ENCODE data around the gene TAS1R2. TPM values are rescaled to one million over a fixed set of nuclear protein-coding genes. Genes with fewer than 3 reads are reported as not detected.

TAS1R2 gene
- total RNA-seq, 5 donors from 2014 or later (not counting 1 experiment from before 2014, with no cell fraction given): not detected

GRCh38 chr1:18816808-18817207 is 42.7 kb downstream of the TAS1R2 start:
- DNase-seq: peak in 8 of 35 experiments; percentile 3 to 30 (median 10)
- Mint-ChIP-seq H3K27ac (no peak overlapping the region), H3K4me1 (peaks cover 0 to 8% (median 0%) of the 10 kb centered on the region in 3 donors)

GRCh38 chr1:18814874-18815531 is 44.5 kb downstream of the TAS1R2 start:
- H3K4me1 ChIP-seq (ENCODE audit: control insufficient read depth in 1 of 2, extremely low read depth in 1 of 2, insufficient read depth in 2 of 2, low read length in 2 of 2): peaks cover 0 to 3% of the 10 kb centered on the region in 2 experiments
- no peak overlapping the region for H3K4me3 ChIP-seq (ENCODE audit: control insufficient read depth in 1 of 2, extremely low read depth in 1 of 2, low read length in 1 of 2)
- ChIA-PET POLR2A (interaction anchor here in 1 of 2 donors (0.6 kb wide), 1 partner anchor 394 kb away, joined by 3 read pairs; no protein-coding TSS in a partner anchor), CTCF (no interaction called here)
- no peaks in the 10 kb centered on the region for H3K9me3 ChIP-seq
- H3K27me3 ChIP-seq (replicated peaks in 1 of 2; ENCODE audit: control insufficient read depth in 2 of 2, extremely low read depth in 1 of 2, insufficient read depth in 2 of 2, low read length in 1 of 2): peaks cover 2 to 49% of the 10 kb centered on the region in 2 experiments
- Mint-ChIP-seq H3K9me3 (no peaks in the 10 kb centered on the region), H3K4me3 (no peak overlapping the region), H3K27me3 (peaks cover 48 to 50% of the 10 kb centered on the region in 2 donors), H3K4me1 (no peaks in the 10 kb centered on the region), H3K27ac (no peak overlapping the region), H3K36me3 (no peaks in the 10 kb centered on the region)
- H3K27ac ChIP-seq (ENCODE audit: low read length): no peak overlapping the region
- ATAC-seq (replicated peaks in 1 of 4): no peak
- H3K36me3 ChIP-seq (ENCODE audit: control insufficient read depth in 2 of 2, extremely low read depth in 1 of 2, insufficient read depth in 1 of 2, low read length in 1 of 2): no peaks in the 10 kb centered on the region
- DNase-seq: no peak
- WGBS (ENCODE audit: insufficient coverage): 65% methylated on average over 3 of the region's 10 CpGs

More at GRCh38 chr1:18816808-18817207, 42.7 kb downstream of the TAS1R2 start:
- Histone ChIP-seq H3K27ac (ENCODE audit: low read length) (no peak overlapping the region), H3K36me3 (ENCODE audit: control insufficient read depth in 2 of 2, extremely low read depth in 1 of 2, insufficient read depth in 1 of 2, low read length in 1 of 2) (no peaks in the 10 kb centered on the region), H3K27me3 (replicated peaks in 1 of 2; ENCODE audit: control insufficient read depth in 2 of 2, extremely low read depth in 1 of 2, insufficient read depth in 2 of 2, low read length in 1 of 2) (peaks cover 0 to 62% of the 10 kb centered on the region in 2 experiments), H3K4me3 (ENCODE audit: control insufficient read depth in 1 of 2, extremely low read depth in 1 of 2, low read length in 1 of 2) (no peak overlapping the region), H3K4me1 (ENCODE audit: control insufficient read depth in 1 of 2, extremely low read depth in 1 of 2, insufficient read depth in 2 of 2, low read length in 2 of 2) (peaks cover 0 to 9% of the 10 kb centered on the region in 2 experiments), H3K9me3 (no peaks in the 10 kb centered on the region)
- no peaks in the 10 kb centered on the region for H3K36me3 Mint-ChIP-seq
- H3K4me3 Mint-ChIP-seq: no peak overlapping the region
- ATAC-seq (replicated peaks in 1 of 4): no peak
- H3K9me3 Mint-ChIP-seq: no peaks in the 10 kb centered on the region
- WGBS (ENCODE audit: insufficient coverage): 53% methylated on average over 2 of the region's 2 CpGs
- POLR2A ChIA-PET: no interaction called here
- CTCF ChIA-PET: interaction anchor here in 1 of 2 donors (0.6 kb wide), 2 partner anchors 165 to 1545 kb away, joined by 3 read pairs; no protein-coding TSS in a partner anchor
- peaks cover 52 to 55% of the 10 kb centered on the region in 2 donors for H3K27me3 Mint-ChIP-seq

- no peak overlapping the region for H3K4me3 Mint-ChIP-seq
- H3K27me3 Mint-ChIP-seq: peaks cover 43 to 50% of the 10 kb centered on the region in 2 donors
- ChIA-PET CTCF (no interaction called here), POLR2A (interaction anchor here in 1 of 2 donors (0.6 kb wide), 1 partner anchor 394 kb away, joined by 3 read pairs; no protein-coding TSS in a partner anchor)
- no peaks in the 10 kb centered on the region for H3K9me3 Mint-ChIP-seq
- Histone ChIP-seq H3K27me3 (replicated peaks in 1 of 2; ENCODE audit: control insufficient read depth in 2 of 2, extremely low read depth in 1 of 2, insufficient read depth in 2 of 2, low read length in 1 of 2) (peaks cover 2 to 48% of the 10 kb centered on the region in 2 experiments), H3K4me1 (ENCODE audit: control insufficient read depth in 1 of 2, extremely low read depth in 1 of 2, insufficient read depth in 2 of 2, low read length in 2 of 2) (peaks cover 0 to 3% of the 10 kb centered on the region in 2 experiments), H3K9me3 (no peaks in the 10 kb centered on the region), H3K27ac (ENCODE audit: low read length) (no peak overlapping the region), H3K36me3 (ENCODE audit: control insufficient read depth in 2 of 2, extremely low read depth in 1 of 2, insufficient read depth in 1 of 2, low read length in 1 of 2) (no peaks in the 10 kb centered on the region), H3K4me3 (ENCODE audit: control insufficient read depth in 1 of 2, extremely low read depth in 1 of 2, low read length in 1 of 2) (no peak overlapping the region)
- 23% methylated on average over 5 of the region's 6 CpGs for WGBS (ENCODE audit: insufficient coverage)
- no peaks in the 10 kb centered on the region for H3K36me3 Mint-ChIP-seq
- H3K27ac Mint-ChIP-seq: no peak overlapping the region
- no peaks in the 10 kb centered on the region for H3K4me1 Mint-ChIP-seq
- ATAC-seq (replicated peaks in 1 of 4) (no peak), DNase-seq (no peak)
Measured at GRCh38 chr1:18814425-18814824, 45.0 kb downstream of the TAS1R2 start.

- Histone ChIP-seq H3K27me3 (replicated peaks in 1 of 2; ENCODE audit: control insufficient read depth in 2 of 2, extremely low read depth in 1 of 2, insufficient read depth in 2 of 2, low read length in 1 of 2) (peaks cover 4 to 41% of the 10 kb centered on the region in 2 experiments), H3K36me3 (ENCODE audit: control insufficient read depth in 2 of 2, extremely low read depth in 1 of 2, insufficient read depth in 1 of 2, low read length in 1 of 2) (no peaks in the 10 kb centered on the region), H3K9me3 (no peaks in the 10 kb centered on the region), H3K27ac (ENCODE audit: low read length) (no peak overlapping the region), H3K4me1 (ENCODE audit: control insufficient read depth in 1 of 2, extremely low read depth in 1 of 2, insufficient read depth in 2 of 2, low read length in 2 of 2) (peaks cover 0 to 3% of the 10 kb centered on the region in 2 experiments), H3K4me3 (ENCODE audit: control insufficient read depth in 1 of 2, extremely low read depth in 1 of 2, low read length in 1 of 2) (no peak overlapping the region)
- DNase-seq (no peak), ATAC-seq (replicated peaks in 1 of 4) (no peak)
- 80% methylated on average over 6 of the region's 7 CpGs for WGBS (ENCODE audit: insufficient coverage)
- H3K27ac Mint-ChIP-seq: no peak overlapping the region
- H3K27me3 Mint-ChIP-seq: peaks cover 37 to 54% of the 10 kb centered on the region in 2 donors
- H3K9me3 Mint-ChIP-seq: no peaks in the 10 kb centered on the region
- H3K4me3 Mint-ChIP-seq: no peak overlapping the region
- CTCF ChIA-PET: no interaction called here
- no peaks in the 10 kb centered on the region for H3K4me1 Mint-ChIP-seq
- H3K36me3 Mint-ChIP-seq: no peaks in the 10 kb centered on the region
- POLR2A ChIA-PET: no interaction called here
Measured at GRCh38 chr1:18812453-18812939, 47.0 kb downstream of the TAS1R2 start.

- ATAC-seq (replicated peaks in 1 of 4) (no peak), DNase-seq (no peak)
- peaks cover 4 to 45% of the 10 kb centered on the region in 2 experiments for H3K27me3 ChIP-seq (replicated peaks in 1 of 2; ENCODE audit: control insufficient read depth in 2 of 2, extremely low read depth in 1 of 2, insufficient read depth in 2 of 2, low read length in 1 of 2)
- no peak overlapping the region for H3K4me3 Mint-ChIP-seq
- no peaks in the 10 kb centered on the region for H3K9me3 Mint-ChIP-seq
- no peak overlapping the region for H3K27ac ChIP-seq (ENCODE audit: low read length)
- no peak overlapping the region for H3K27ac Mint-ChIP-seq
- POLR2A ChIA-PET: no interaction called here
- no peak overlapping the region for H3K4me3 ChIP-seq (ENCODE audit: control insufficient read depth in 1 of 2, extremely low read depth in 1 of 2, low read length in 1 of 2)
- peaks cover 31 to 48% of the 10 kb centered on the region in 2 donors for H3K27me3 Mint-ChIP-seq
- H3K36me3 ChIP-seq (ENCODE audit: control insufficient read depth in 2 of 2, extremely low read depth in 1 of 2, insufficient read depth in 1 of 2, low read length in 1 of 2): no peaks in the 10 kb centered on the region
- CTCF ChIA-PET: no interaction called here
- 49% methylated on average over 4 of the region's 7 CpGs for WGBS (ENCODE audit: insufficient coverage)
- H3K36me3 Mint-ChIP-seq: no peaks in the 10 kb centered on the region
- no peaks in the 10 kb centered on the region for H3K4me1 Mint-ChIP-seq
- H3K9me3 ChIP-seq: no peaks in the 10 kb centered on the region
- H3K4me1 ChIP-seq (ENCODE audit: control insufficient read depth in 1 of 2, extremely low read depth in 1 of 2, insufficient read depth in 2 of 2, low read length in 2 of 2): peaks cover 0 to 3% of the 10 kb centered on the region in 2 experiments
Measured at GRCh38 chr1:18811733-18812452, 47.6 kb downstream of the TAS1R2 start.

GRCh38 chr1:18809953-18810899 is 49.2 kb downstream of the TAS1R2 start:
- POLR2A ChIA-PET: no interaction called here

More at GRCh38 chr1:18809953-18810899, 49.2 kb downstream of the TAS1R2 start:
- Histone ChIP-seq H3K4me3 (ENCODE audit: control insufficient read depth in 1 of 2, extremely low read depth in 1 of 2, low read length in 1 of 2) (no peak overlapping the region), H3K27me3 (replicated peaks in 1 of 2; ENCODE audit: control insufficient read depth in 2 of 2, extremely low read depth in 1 of 2, insufficient read depth in 2 of 2, low read length in 1 of 2) (peaks cover 4 to 51% of the 10 kb centered on the region in 2 experiments), H3K36me3 (ENCODE audit: control insufficient read depth in 2 of 2, extremely low read depth in 1 of 2, insufficient read depth in 1 of 2, low read length in 1 of 2) (no peaks in the 10 kb centered on the region), H3K4me1 (ENCODE audit: control insufficient read depth in 1 of 2, extremely low read depth in 1 of 2, insufficient read depth in 2 of 2, low read length in 2 of 2) (no peaks in the 10 kb centered on the region), H3K9me3 (no peaks in the 10 kb centered on the region), H3K27ac (ENCODE audit: low read length) (no peak overlapping the region)
- Mint-ChIP-seq H3K27ac (no peak overlapping the region), H3K27me3 (peaks cover 27 to 46% of the 10 kb centered on the region in 2 donors), H3K9me3 (no peaks in the 10 kb centered on the region), H3K4me1 (no peaks in the 10 kb centered on the region), H3K36me3 (no peaks in the 10 kb centered on the region), H3K4me3 (no peak overlapping the region)
- ATAC-seq (replicated peaks in 1 of 4) (no peak), DNase-seq (no peak)
- CTCF ChIA-PET: no interaction called here
- WGBS (ENCODE audit: insufficient coverage): 67% methylated on average over 5 of the region's 16 CpGs
